Loucy (cell line): ENCODE data around the gene TUBB8B.
"Not testable (repeated sequence)": the region's sequence is repeated elsewhere in the genome, so short reads cannot be mapped to it uniquely, and the experiment has no call there.

Experiments
- H2AFZ ChIP-seq: fragments of 200-600 bp; sonication (generic); 2 replicates; pipeline ENCODE4 v1.6.0; 2016; ENCODE audit warnings: antibody characterized with exemption, mild to moderate bottlenecking, low read length, moderate library complexity
- H3F3A ChIP-seq: fragments of 200-600 bp; 2 replicates; pipeline ENCODE4 v1.6.0; 2016; ENCODE audit warnings: antibody characterized with exemption, low read depth, mild to moderate bottlenecking
- H3K27me3 ChIP-seq: fragments of 200-600 bp; sonication (generic); 2 replicates; pipeline ENCODE4 v1.6.1; 2014; ENCODE audit warnings: low read length, mild to moderate bottlenecking; ENCODE audit not compliant: insufficient read depth, poor library complexity, severe bottlenecking
- H3K36me3 ChIP-seq: fragments of 200-600 bp; sonication (generic); 2 replicates; pipeline ENCODE4 v1.6.1; 2016; ENCODE audit warnings: low read length; ENCODE audit not compliant: insufficient read depth
- H3K4me1 ChIP-seq: fragments of 200-600 bp; sonication (generic); 2 replicates; pipeline ENCODE4 v1.5.1; 2014; ENCODE audit warnings: low read length, mild to moderate bottlenecking; ENCODE audit not compliant: insufficient read depth, poor library complexity, severe bottlenecking
- H3K4me2 ChIP-seq: fragments of 200-600 bp; sonication (generic); 2 replicates; pipeline ENCODE4 v1.6.0; 2014; ENCODE audit warnings: antibody characterized with exemption, low read length, low read depth, mild to moderate bottlenecking; ENCODE audit not compliant: poor library complexity, severe bottlenecking
- H3K4me3 ChIP-seq: fragments of 200-600 bp; sonication (generic); 2 replicates; pipeline ENCODE4 v1.5.1; 2014; ENCODE audit warnings: low read length, mild to moderate bottlenecking, mixed read lengths; ENCODE audit not compliant: poor library complexity, severe bottlenecking
- H3K79me2 ChIP-seq: fragments of 200-600 bp; sonication (generic); 2 replicates; pipeline ENCODE4 v1.6.1; 2014; ENCODE audit warnings: low read length; ENCODE audit not compliant: insufficient read depth
- H3K9ac ChIP-seq: fragments of 200-600 bp; sonication (generic); 2 replicates; pipeline ENCODE4 v1.6.0; 2014; ENCODE audit warnings: mild to moderate bottlenecking, low read depth, low read length, moderate library complexity; ENCODE audit not compliant: poor library complexity, severe bottlenecking
- H3K9me2 ChIP-seq: fragments of 200-600 bp; sonication (generic); replicated peaks from 2 replicates; pipeline ENCODE4 v1.6.1; 2016; ENCODE audit warnings: low read depth, low read length, mixed read lengths
- H3K9me3 ChIP-seq: fragments of 200-600 bp; sonication (generic); 2 replicates; pipeline ENCODE4 v1.6.1; 2014; ENCODE audit warnings: mild to moderate bottlenecking, antibody characterized with exemption, low read length, low read depth; ENCODE audit not compliant: insufficient read depth
- H4K20me1 ChIP-seq: fragments of 200-600 bp; sonication (generic); 2 replicates; pipeline ENCODE4 v1.6.0; 2014; ENCODE audit warnings: antibody characterized with exemption, low read length, mild to moderate bottlenecking; ENCODE audit not compliant: insufficient read depth, poor library complexity, severe bottlenecking

The TUBB8B gene

DNA sequence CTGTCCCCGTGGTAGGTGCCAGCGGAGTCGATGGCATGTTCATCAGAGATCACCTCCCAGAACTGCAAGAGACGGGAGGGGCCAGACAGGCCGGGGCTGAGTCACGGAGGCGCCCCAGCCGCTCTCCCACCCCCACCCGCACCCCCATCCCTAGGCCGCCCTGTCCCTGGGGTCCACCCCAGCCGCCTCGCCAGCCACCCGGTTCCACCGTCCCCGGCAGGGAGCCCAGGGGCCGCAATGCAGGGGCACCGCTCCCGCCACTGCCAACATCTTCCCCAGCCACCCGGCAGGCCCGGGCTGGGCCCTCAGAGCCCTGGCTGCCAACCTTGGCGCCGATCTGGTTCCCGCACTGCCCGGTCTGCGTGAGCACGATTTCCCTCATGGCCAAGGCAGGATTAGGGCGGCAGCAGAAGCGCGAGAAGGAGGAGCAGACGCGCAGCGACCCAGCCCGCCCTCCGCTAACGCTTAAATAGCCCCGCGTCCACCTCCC lies at the start of gene TUBB8B:
Gene TUBB8B, minus strand, starts transcription at position 440 of the 490 bp plus-strand sequence. Its CDS starts 58 bp downstream, at position 382.
- not testable (repeated sequence) for H3K9me3 ChIP-seq, H3K9me2 ChIP-seq, H3K27me3 ChIP-seq, H3K36me3 ChIP-seq, H4K20me1 ChIP-seq, H3K4me3 ChIP-seq, H3K9ac ChIP-seq, H3K4me1 ChIP-seq, H3K79me2 ChIP-seq, H2AFZ ChIP-seq, H3F3A ChIP-seq, H3K4me2 ChIP-seq

DNA sequence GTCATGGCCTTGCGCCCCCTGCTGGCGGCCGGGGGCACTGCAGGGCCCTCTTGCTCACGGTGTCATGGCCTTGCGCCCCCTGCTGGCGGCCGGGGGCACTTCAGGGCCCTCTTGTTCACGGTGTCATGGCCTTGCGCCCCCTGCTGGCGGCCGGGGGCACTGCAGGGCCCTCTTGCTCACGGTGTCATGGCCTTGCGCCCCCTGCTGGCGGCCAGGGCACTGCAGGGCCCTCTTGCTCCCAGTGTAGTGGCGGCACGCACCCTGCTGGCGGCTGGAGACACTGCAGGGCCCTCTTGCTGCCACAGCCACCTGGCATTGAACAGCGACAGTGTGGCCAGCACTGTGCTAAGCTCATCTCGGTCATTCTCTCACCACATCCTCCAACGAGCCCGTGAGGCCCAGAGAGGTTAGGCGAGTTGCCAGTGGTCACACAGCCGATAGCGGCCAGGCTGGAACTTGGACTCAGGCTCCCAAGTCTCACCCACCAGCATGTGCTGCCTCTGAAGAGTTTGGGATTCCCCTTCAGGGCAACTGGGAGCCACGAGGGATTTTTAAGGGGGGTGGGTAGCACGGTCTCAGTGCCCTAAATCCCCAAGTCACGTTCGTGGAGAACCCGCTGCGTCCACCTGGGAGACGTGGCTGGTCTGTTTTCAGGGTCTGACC lies 48.0 kb upstream of the TUBB8B start:
- H3K79me2 ChIP-seq, H3K4me1 ChIP-seq, H2AFZ ChIP-seq, H3F3A ChIP-seq, H3K9me2 ChIP-seq, H3K4me2 ChIP-seq, H3K9ac ChIP-seq, H3K36me3 ChIP-seq, H3K27me3 ChIP-seq, H4K20me1 ChIP-seq, H3K4me3 ChIP-seq, H3K9me3 ChIP-seq: not testable (repeated sequence)

DNA sequence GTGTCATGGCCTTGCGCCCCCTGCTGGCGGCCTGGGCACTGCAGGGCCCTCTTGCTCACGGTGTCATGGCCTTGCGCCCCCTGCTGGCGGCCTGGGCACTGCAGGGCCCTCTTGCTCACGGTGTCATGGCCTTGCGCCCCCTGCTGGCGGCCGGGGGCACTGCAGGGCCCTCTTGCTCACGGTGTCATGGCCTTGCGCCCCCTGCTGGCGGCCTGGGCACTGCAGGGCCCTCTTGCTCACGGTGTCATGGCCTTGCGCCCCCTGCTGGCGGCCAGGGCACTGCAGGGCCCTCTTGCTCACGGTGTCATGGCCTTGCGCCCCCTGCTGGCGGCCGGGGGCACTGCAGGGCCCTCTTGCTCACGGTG lies 47.3 kb upstream of the TUBB8B start:
- H3K4me2 ChIP-seq, H3K27me3 ChIP-seq, H2AFZ ChIP-seq, H3K36me3 ChIP-seq, H3K9me2 ChIP-seq, H3K79me2 ChIP-seq, H3K9ac ChIP-seq, H4K20me1 ChIP-seq, H3K4me1 ChIP-seq, H3K9me3 ChIP-seq, H3F3A ChIP-seq, H3K4me3 ChIP-seq: not testable (repeated sequence)

DNA sequence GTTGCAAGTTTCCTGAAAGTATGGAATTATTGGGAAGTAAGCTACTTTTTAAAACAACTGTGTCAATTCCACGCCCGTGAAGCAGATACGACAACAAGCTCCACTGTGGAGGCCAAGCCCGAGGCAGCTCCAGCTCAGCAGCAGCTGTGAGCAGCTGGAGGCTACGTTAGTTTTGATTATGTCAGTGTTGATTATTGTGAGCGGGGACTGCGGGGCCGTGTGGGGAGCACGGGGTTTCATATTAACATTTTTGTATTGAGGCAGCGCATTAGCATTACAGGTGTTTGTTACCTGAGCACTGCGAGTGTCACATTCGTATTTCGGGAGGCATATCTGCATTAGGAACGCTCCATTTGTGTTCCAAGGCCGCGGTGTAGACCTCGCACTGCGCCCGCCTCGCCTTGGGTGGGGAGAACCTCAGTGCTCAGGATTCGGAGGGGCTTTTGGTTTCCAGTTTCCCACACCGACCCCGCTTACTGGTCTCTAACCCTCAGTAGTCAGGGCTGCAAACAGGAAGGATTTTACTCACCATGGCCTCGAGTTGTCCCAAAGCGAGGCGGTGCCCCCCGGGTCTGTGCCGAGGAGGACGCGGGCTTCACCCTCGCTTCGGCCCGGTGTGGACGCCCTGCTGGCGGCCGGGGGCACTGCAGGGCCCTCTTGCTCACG lies 46.8 kb upstream of the TUBB8B start:
- not testable (repeated sequence) for H3K9me2 ChIP-seq, H4K20me1 ChIP-seq, H3K4me2 ChIP-seq, H2AFZ ChIP-seq, H3K4me1 ChIP-seq, H3K9ac ChIP-seq, H3K9me3 ChIP-seq, H3K4me3 ChIP-seq, H3K79me2 ChIP-seq, H3K36me3 ChIP-seq, H3K27me3 ChIP-seq, H3F3A ChIP-seq

DNA sequence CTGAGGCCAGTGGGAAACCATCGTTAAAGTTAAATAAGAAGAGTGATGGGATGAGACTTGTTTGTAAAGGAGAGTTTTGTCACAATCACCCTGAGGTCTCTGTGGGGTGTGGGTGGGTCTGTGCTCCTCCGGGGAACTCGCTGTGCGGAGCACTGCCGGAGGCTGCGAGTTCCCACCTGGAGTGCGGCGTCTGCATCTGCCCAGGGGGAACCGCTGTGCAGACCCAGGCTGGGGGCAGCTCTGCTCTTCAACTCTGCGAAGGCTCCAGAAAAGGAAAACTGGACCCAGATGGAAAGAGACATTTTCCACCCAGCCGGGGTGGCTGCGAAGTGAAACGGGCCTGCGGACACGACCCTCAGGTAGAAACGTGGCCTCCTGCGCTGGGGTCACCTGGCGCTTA lies 46.2 kb upstream of the TUBB8B start:
- not testable (repeated sequence) for H3K9me3 ChIP-seq, H2AFZ ChIP-seq, H4K20me1 ChIP-seq, H3K79me2 ChIP-seq, H3K9me2 ChIP-seq, H3K27me3 ChIP-seq, H3K4me1 ChIP-seq, H3K9ac ChIP-seq, H3K36me3 ChIP-seq, H3K4me2 ChIP-seq, H3K4me3 ChIP-seq, H3F3A ChIP-seq

DNA sequence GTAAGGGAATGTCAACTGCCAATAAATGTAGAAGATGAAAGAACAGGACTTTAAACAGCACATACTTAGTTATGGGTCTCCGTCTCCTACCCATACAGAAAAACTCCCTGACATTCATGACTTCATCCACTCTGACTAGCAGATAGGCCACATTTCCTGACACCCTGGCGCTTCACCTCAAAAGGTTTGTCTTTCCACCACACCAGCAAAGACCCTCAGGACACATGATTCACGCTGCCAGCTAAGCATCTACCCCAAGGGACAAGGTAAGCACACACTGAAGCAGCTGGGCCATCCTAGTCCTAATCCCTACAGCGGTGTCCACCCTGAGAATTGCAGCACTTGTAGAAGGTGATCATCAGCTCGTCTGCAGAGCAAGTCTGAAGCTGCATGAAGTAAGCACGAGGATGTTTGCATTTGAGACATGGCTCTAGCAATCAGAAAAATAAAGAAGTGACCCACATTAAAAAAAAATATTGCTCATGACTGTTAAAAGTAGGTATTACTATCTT lies 44.5 kb upstream of the TUBB8B start:
- H3K36me3 ChIP-seq, H3K27me3 ChIP-seq, H3K9me2 ChIP-seq, H3K4me1 ChIP-seq, H2AFZ ChIP-seq, H3K9me3 ChIP-seq, H3K4me2 ChIP-seq, H3K4me3 ChIP-seq, H3F3A ChIP-seq, H3K9ac ChIP-seq, H4K20me1 ChIP-seq, H3K79me2 ChIP-seq: not testable (repeated sequence)

DNA sequence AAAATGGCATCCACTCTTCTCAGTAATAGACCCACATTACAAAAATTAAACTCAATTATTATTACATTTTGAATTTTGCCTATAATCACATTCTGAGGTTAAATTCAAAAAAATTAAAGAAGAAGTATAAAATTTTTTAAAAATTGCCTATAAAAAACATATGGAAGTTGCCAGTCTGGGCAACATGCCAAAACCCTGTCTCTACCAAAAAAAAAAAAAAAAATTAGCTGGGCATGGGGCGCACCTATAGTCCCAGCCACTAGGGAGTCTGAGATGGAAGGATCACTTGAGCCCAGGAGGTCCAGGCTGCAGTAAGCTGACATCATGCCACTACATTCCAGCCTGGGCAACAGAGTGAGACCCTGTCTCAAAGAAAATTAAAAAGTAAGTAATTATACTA lies 42.1 kb upstream of the TUBB8B start:
- not testable (repeated sequence) for H3K36me3 ChIP-seq, H3K9ac ChIP-seq, H3K4me3 ChIP-seq, H3K4me1 ChIP-seq, H3F3A ChIP-seq, H3K27me3 ChIP-seq, H3K79me2 ChIP-seq, H3K9me3 ChIP-seq, H4K20me1 ChIP-seq, H3K4me2 ChIP-seq, H2AFZ ChIP-seq, H3K9me2 ChIP-seq
